ENCODE results near the gene SVOPL.

The SVOPL gene

GRCh38 chr7:138627361-138627760 lies 73.8 kb downstream of the SVOPL start:
- TF ChIP-seq EP300 (IDR thresholded peaks at IDR 0.05; ENCODE audit: borderline replicate concordance): no peak
- TF ChIP-seq ZBTB7A (IDR thresholded peaks at IDR 0.05; ENCODE audit: low read depth): no peak
- TF ChIP-seq CREB1 (IDR thresholded peaks at IDR 0.05; ENCODE audit: low read depth): no peak
- no peak for TF ChIP-seq REST (IDR thresholded peaks at IDR 0.05; ENCODE audit: low read depth)
- no peak for TF ChIP-seq RAD21 (IDR thresholded peaks at IDR 0.05; ENCODE audit: low read depth)
- no peak for TF ChIP-seq FOXM1 (IDR thresholded peaks at IDR 0.05; ENCODE audit: borderline replicate concordance, low read depth)
- TF ChIP-seq CEBPB (IDR thresholded peaks at IDR 0.05): no peak
- no peak for TF ChIP-seq YY1 (IDR thresholded peaks at IDR 0.05; ENCODE audit: low read depth)
- TF ChIP-seq USF1 (IDR thresholded peaks at IDR 0.05): no peak

GRCh38 chr7:138626846-138627245 lies 74.3 kb downstream of the SVOPL start:
- TF ChIP-seq YY1 (IDR thresholded peaks at IDR 0.05; ENCODE audit: low read depth) (no peak), FOXM1 (IDR thresholded peaks at IDR 0.05; ENCODE audit: borderline replicate concordance, low read depth) (no peak), TAF1 (IDR thresholded peaks at IDR 0.05; ENCODE audit: low read depth) (no peak), ZBTB7A (IDR thresholded peaks at IDR 0.05; ENCODE audit: low read depth) (no peak), NFIC (IDR thresholded peaks at IDR 0.05) (no peak), USF1 (IDR thresholded peaks at IDR 0.05) (no peak)

- TF ChIP-seq USF1 (IDR thresholded peaks at IDR 0.05): no peak
- TF ChIP-seq TEAD4 (IDR thresholded peaks at IDR 0.05): no peak
- no peak for TF ChIP-seq EGR1 (IDR thresholded peaks at IDR 0.05)
- no peak for TF ChIP-seq FOXM1 (IDR thresholded peaks at IDR 0.05; ENCODE audit: borderline replicate concordance, low read depth)
- no peak for TF ChIP-seq ZBTB7A (IDR thresholded peaks at IDR 0.05; ENCODE audit: low read depth)
These were observed 75.3 kb downstream of the SVOPL start for GRCh38 chr7:138625849-138626230.

- TF ChIP-seq FOXM1 (IDR thresholded peaks at IDR 0.05; ENCODE audit: borderline replicate concordance, low read depth) (no peak), ZBTB7A (IDR thresholded peaks at IDR 0.05; ENCODE audit: low read depth) (no peak), REST (IDR thresholded peaks at IDR 0.05; ENCODE audit: low read depth) (no peak), TAF1 (IDR thresholded peaks at IDR 0.05; ENCODE audit: low read depth) (no peak), NFIC (IDR thresholded peaks at IDR 0.05) (no peak), EP300 (IDR thresholded peaks at IDR 0.05; ENCODE audit: borderline replicate concordance) (no peak), CREB1 (IDR thresholded peaks at IDR 0.05; ENCODE audit: low read depth) (no peak), TCF12 (IDR thresholded peaks at IDR 0.05; ENCODE audit: low read depth) (no peak), RAD21 (IDR thresholded peaks at IDR 0.05; ENCODE audit: low read depth) (no peak), CEBPB (IDR thresholded peaks at IDR 0.05) (no peak), TEAD4 (IDR thresholded peaks at IDR 0.05) (no peak)
These were observed 75.9 kb downstream of the SVOPL start for GRCh38 chr7:138625084-138625848.

GRCh38 chr7:138622841-138623240 lies 78.3 kb downstream of the SVOPL start:
- TF ChIP-seq CREB1 (IDR thresholded peaks at IDR 0.05; ENCODE audit: low read depth) (no peak), TEAD4 (IDR thresholded peaks at IDR 0.05) (no peak), FOXM1 (IDR thresholded peaks at IDR 0.05; ENCODE audit: borderline replicate concordance, low read depth) (no peak), MAX (IDR thresholded peaks at IDR 0.05) (no peak), REST (IDR thresholded peaks at IDR 0.05; ENCODE audit: low read depth) (no peak), EGR1 (IDR thresholded peaks at IDR 0.05) (no peak), USF1 (IDR thresholded peaks at IDR 0.05) (no peak), CEBPB (IDR thresholded peaks at IDR 0.05) (no peak)
